ENCODE data around the gene JAML.
A peak's percentile ranks its signal among the peaks of the same experiment; 100 is the strongest.

The JAML gene

GRCh38 chr11:118201966-118202365 is 22.8 kb downstream of the JAML start:
- no peak overlapping the region for H3K4me3 ChIP-seq (ENCODE audit: low read depth, low read length)
- no peak for DNase-seq (ENCODE audit: low read depth)
- no peak for TF ChIP-seq CTCF (IDR thresholded peaks at IDR 0.05; ENCODE audit: insufficient read depth, low read depth, low read length, missing control alignments)

- TF ChIP-seq CTCF (IDR thresholded peaks at IDR 0.05; ENCODE audit: insufficient read depth, low read depth, low read length, missing control alignments) = no peak
- no peak for DNase-seq (ENCODE audit: low read depth)
- H3K4me3 ChIP-seq (ENCODE audit: low read depth, low read length) = no peak overlapping the region
Observed at GRCh38 chr11:118200901-118201680, 23.7 kb downstream of the JAML start.

GRCh38 chr11:118200497-118200896 is 24.3 kb downstream of the JAML start:
- DNase-seq (ENCODE audit: low read depth) = no peak
- no peak for TF ChIP-seq CTCF (IDR thresholded peaks at IDR 0.05; ENCODE audit: insufficient read depth, low read depth, low read length, missing control alignments)
- no peak overlapping the region for H3K4me3 ChIP-seq (ENCODE audit: low read depth, low read length)

- no peak for TF ChIP-seq CTCF (IDR thresholded peaks at IDR 0.05; ENCODE audit: insufficient read depth, low read depth, low read length, missing control alignments)
- H3K4me3 ChIP-seq (ENCODE audit: low read depth, low read length) = no peak overlapping the region
- DNase-seq (ENCODE audit: low read depth) = no peak
Observed at GRCh38 chr11:118199135-118199534, 25.7 kb downstream of the JAML start.

GRCh38 chr11:118198370-118198769 is 26.4 kb downstream of the JAML start:
- TF ChIP-seq CTCF (IDR thresholded peaks at IDR 0.05; ENCODE audit: insufficient read depth, low read depth, low read length, missing control alignments) = peak; percentile 94
- DNase-seq (ENCODE audit: low read depth) = peak; percentile 84

GRCh38 chr11:118194835-118195627 is 29.8 kb downstream of the JAML start:
- no peak for DNase-seq (ENCODE audit: low read depth)
- no peak overlapping the region for H3K4me3 ChIP-seq (ENCODE audit: low read depth, low read length)
- TF ChIP-seq CTCF (IDR thresholded peaks at IDR 0.05; ENCODE audit: insufficient read depth, low read depth, low read length, missing control alignments) = no peak

More at GRCh38 chr11:118198370-118198769, 26.4 kb downstream of the JAML start:
- no peak overlapping the region for H3K4me3 ChIP-seq (ENCODE audit: low read depth, low read length)
